Neutrophil (primary cell): ENCODE data around the gene CIRBP.

Source experiments
- H3K27ac ChIP-seq: fragments of 200-600 bp; sonication (generic); 2 replicates; pipeline ENCODE4 v1.5.1; 2016; ENCODE audit warnings: mild to moderate bottlenecking, moderate library complexity
- H3K27me3 ChIP-seq: fragments of 200-600 bp; sonication (generic); 2 replicates; pipeline ENCODE4 v1.6.0; 2016; ENCODE audit warnings: mild to moderate bottlenecking
- H3K36me3 ChIP-seq: fragments of 200-600 bp; sonication (generic); 2 replicates; pipeline ENCODE4 v1.5.1; 2017
- H3K4me1 ChIP-seq, 2 experiments: fragments of 200-600 bp in 1 of 2; sonication (generic) in 1 of 2; 1 replicate in 1 of 2; 2 replicates in 1 of 2; pipeline versions ENCODE4 v1.5.1 to v1.6.1; 2013 to 2016; ENCODE audit warnings: low read depth in 1 of 2, low read length in 1 of 2, mild to moderate bottlenecking in 1 of 2, moderate library complexity in 1 of 2; ENCODE audit not compliant: control insufficient read depth in 1 of 2, insufficient read depth in 1 of 2
- H3K4me3 ChIP-seq, 2 experiments: fragments of 200-600 bp in 1 of 2; sonication (generic) in 1 of 2; 1 replicate in 1 of 2; 2 replicates in 1 of 2; pipeline ENCODE4 v1.5.1; 2013 to 2016; ENCODE audit warnings: low read depth in 1 of 2, low read length in 1 of 2, mild to moderate bottlenecking in 1 of 2, moderate library complexity in 1 of 2
- H3K9me3 ChIP-seq: fragments of 200-600 bp; sonication (generic); 2 replicates; pipeline ENCODE4 v1.5.1; 2016
- CTCF ChIP-seq: fragments of 200-600 bp; sonication (generic); IDR thresholded peaks from 2 replicates; pipeline ENCODE4 v1.5.1; 2016; ENCODE audit warnings: antibody characterized with exemption

CIRBP gene

GRCh38 chr19:1226227-1226518 is 43.0 kb upstream of the CIRBP start:
- H3K4me3 ChIP-seq = no peak overlapping the region
- H3K9me3 ChIP-seq = no peaks in the 10 kb centered on the region
- H3K36me3 ChIP-seq = peaks cover 71% of the 10 kb centered on the region
- no peak overlapping the region for H3K27ac ChIP-seq
- H3K27me3 ChIP-seq = no peaks in the 10 kb centered on the region
- no peak for TF ChIP-seq CTCF
- H3K4me1 ChIP-seq = no peaks in the 10 kb centered on the region

- H3K4me1 ChIP-seq = no peaks in the 10 kb centered on the region
- TF ChIP-seq CTCF = no peak
- no peaks in the 10 kb centered on the region for H3K9me3 ChIP-seq
- no peaks in the 10 kb centered on the region for H3K27me3 ChIP-seq
- peaks cover 65% of the 10 kb centered on the region for H3K36me3 ChIP-seq
- H3K27ac ChIP-seq = no peak overlapping the region
- no peak overlapping the region for H3K4me3 ChIP-seq
Observed at GRCh38 chr19:1226522-1227303, 42.4 kb upstream of the CIRBP start.

GRCh38 chr19:1227304-1228054 is 41.7 kb upstream of the CIRBP start:
- no peaks in the 10 kb centered on the region for H3K4me1 ChIP-seq
- peaks cover 57% of the 10 kb centered on the region for H3K36me3 ChIP-seq
- no peaks in the 10 kb centered on the region for H3K9me3 ChIP-seq
- peaks cover 2% of the 10 kb centered on the region for H3K27me3 ChIP-seq
- no peak overlapping the region for H3K27ac ChIP-seq
- no peak for TF ChIP-seq CTCF
- H3K4me3 ChIP-seq = no peak overlapping the region

GRCh38 chr19:1228161-1228957 is 40.8 kb upstream of the CIRBP start:
- Histone ChIP-seq H3K27me3 (peaks cover 10% of the 10 kb centered on the region), H3K4me1 (no peaks in the 10 kb centered on the region), H3K9me3 (no peaks in the 10 kb centered on the region), H3K27ac (no peak overlapping the region), H3K4me3 (no peak overlapping the region), H3K36me3 (peaks cover 49% of the 10 kb centered on the region)
- TF ChIP-seq CTCF = no peak

- Histone ChIP-seq H3K9me3 (no peaks in the 10 kb centered on the region), H3K27me3 (peaks cover 19% of the 10 kb centered on the region), H3K36me3 (peaks cover 39% of the 10 kb centered on the region), H3K27ac (no peak overlapping the region), H3K4me3 (no peak overlapping the region), H3K4me1 (no peaks in the 10 kb centered on the region)
- TF ChIP-seq CTCF = no peak
Observed at GRCh38 chr19:1229056-1229923, 39.8 kb upstream of the CIRBP start.
